Measurements from ENCODE around the gene PRKCD. TPM values are rescaled to one million over a fixed set of nuclear protein-coding genes. Genes with fewer than 3 reads are reported as not detected.

The PRKCD gene
- total and polyA plus RNA-seq, 12 donors = 10.7 to 156 (median 49.2) TPM

DNA sequence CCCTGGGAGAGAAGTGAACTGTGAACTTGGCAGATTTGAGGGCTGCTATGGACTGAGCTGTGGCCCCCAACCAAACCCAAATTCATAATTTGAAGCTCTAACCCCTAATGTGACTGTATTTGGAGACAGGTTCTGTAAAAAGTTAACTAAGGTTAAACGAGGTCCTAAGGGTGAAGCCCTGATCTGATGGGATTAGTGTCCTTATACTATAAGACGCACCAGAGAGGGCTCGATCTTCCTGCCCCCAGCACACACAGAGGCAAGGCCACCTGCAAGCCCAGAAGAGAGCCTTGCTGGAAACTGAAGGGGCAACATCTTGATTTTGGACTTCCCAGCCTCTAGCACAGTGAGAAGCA lies 60.8 kb downstream of the PRKCD start:
- WGBS, 4 donors = 86 to 93% (median 89%) methylated on average over 3 of the region's 3 CpGs
- no peak for TF ChIP-seq POLR2A (IDR thresholded peaks at IDR 0.05)
- TF ChIP-seq, protein P1, sequence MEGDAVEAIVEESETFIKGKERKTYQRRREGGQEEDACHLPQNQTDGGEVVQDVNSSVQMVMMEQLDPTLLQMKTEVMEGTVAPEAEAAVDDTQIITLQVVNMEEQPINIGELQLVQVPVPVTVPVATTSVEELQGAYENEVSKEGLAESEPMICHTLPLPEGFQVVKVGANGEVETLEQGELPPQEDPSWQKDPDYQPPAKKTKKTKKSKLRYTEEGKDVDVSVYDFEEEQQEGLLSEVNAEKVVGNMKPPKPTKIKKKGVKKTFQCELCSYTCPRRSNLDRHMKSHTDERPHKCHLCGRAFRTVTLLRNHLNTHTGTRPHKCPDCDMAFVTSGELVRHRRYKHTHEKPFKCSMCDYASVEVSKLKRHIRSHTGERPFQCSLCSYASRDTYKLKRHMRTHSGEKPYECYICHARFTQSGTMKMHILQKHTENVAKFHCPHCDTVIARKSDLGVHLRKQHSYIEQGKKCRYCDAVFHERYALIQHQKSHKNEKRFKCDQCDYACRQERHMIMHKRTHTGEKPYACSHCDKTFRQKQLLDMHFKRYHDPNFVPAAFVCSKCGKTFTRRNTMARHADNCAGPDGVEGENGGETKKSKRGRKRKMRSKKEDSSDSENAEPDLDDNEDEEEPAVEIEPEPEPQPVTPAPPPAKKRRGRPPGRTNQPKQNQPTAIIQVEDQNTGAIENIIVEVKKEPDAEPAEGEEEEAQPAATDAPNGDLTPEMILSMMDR (IDR thresholded peaks at IDR 0.05) = no peak
- no peak for DNase-seq
- intact Hi-C loops (cut with DNase I) = loop anchor here in 1 of 2 donors (10.0 kb wide), 1 partner anchor 493 kb away; no protein-coding TSS in a partner anchor
- H3K27me3 ChIP-seq = no peaks in the 10 kb centered on the region
- H3K36me3 ChIP-seq (replicated peaks in 1 of 2) = peaks cover 0 to 36% of the 10 kb centered on the region in 2 donors
- no peaks in the 10 kb centered on the region for H3K4me1 ChIP-seq (replicated peaks in 1 of 2)
- no peak overlapping the region for H3K4me3 ChIP-seq
- H3K9me3 ChIP-seq (replicated peaks in 1 of 3) = no peaks in the 10 kb centered on the region
- H3K27ac ChIP-seq = no peak overlapping the region

- intact Hi-C loops (cut with DNase I) = loop anchor here in 1 of 2 donors (10.0 kb wide), 1 partner anchor 492 kb away; no protein-coding TSS in a partner anchor
Measured at GRCh38 chr3:53222183-53222901, 61.3 kb downstream of the PRKCD start.

DNA sequence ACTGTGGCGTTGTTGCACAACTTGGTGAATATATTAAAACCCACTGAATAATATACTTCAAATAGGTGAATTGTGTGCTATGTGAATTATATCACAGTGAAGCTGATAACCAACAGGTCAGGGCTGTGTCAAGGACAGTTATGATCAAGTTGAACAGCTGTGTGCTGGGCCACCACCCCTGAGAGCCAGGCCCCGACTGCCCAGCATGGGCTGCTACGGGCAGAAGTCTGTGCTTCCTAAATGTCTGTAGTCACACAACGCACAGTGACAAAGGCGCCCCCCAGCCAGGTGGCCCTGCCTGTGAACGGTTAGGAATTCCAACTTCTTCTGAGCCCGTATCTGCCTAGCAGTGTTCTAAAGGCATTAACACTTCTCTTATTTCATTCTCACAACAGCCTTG lies 62.0 kb downstream of the PRKCD start:
- Histone ChIP-seq H3K27ac (no peak overlapping the region), H3K4me1 (replicated peaks in 1 of 2) (no peaks in the 10 kb centered on the region), H3K4me3 (no peak overlapping the region), H3K9me3 (replicated peaks in 1 of 3) (no peaks in the 10 kb centered on the region), H3K27me3 (no peaks in the 10 kb centered on the region), H3K36me3 (replicated peaks in 1 of 2) (peaks cover 0 to 48% of the 10 kb centered on the region in 2 donors)
- no peak for DNase-seq
- no peak for TF ChIP-seq POLR2A (IDR thresholded peaks at IDR 0.05)
- TF ChIP-seq, protein P1 (IDR thresholded peaks at IDR 0.05) = no peak
- intact Hi-C loops (cut with DNase I) = loop anchor here in 1 of 2 donors (10.0 kb wide), 1 partner anchor 492 kb away; no protein-coding TSS in a partner anchor
- WGBS, 4 donors = 66 to 79% (median 72%) methylated on average over 7 of the region's 7 CpGs

More at GRCh38 chr3:53222183-53222901, 61.3 kb downstream of the PRKCD start:
- no peaks in the 10 kb centered on the region for H3K27me3 ChIP-seq
- H3K4me1 ChIP-seq (replicated peaks in 1 of 2) = no peaks in the 10 kb centered on the region
- H3K36me3 ChIP-seq (replicated peaks in 1 of 2) = peaks cover 0 to 41% of the 10 kb centered on the region in 2 donors
- H3K9me3 ChIP-seq (replicated peaks in 1 of 3) = no peaks in the 10 kb centered on the region
- H3K27ac ChIP-seq = no peak overlapping the region
- no peak for DNase-seq
- TF ChIP-seq POLR2A (IDR thresholded peaks at IDR 0.05) = no peak
- TF ChIP-seq, protein P1 (IDR thresholded peaks at IDR 0.05) = no peak
- whole genome bisulfite sequencing, 4 donors = 86 to 91% (median 88%) methylated on average over 8 to 12 of the region's 12 CpGs
- no peak overlapping the region for H3K4me3 ChIP-seq

DNA sequence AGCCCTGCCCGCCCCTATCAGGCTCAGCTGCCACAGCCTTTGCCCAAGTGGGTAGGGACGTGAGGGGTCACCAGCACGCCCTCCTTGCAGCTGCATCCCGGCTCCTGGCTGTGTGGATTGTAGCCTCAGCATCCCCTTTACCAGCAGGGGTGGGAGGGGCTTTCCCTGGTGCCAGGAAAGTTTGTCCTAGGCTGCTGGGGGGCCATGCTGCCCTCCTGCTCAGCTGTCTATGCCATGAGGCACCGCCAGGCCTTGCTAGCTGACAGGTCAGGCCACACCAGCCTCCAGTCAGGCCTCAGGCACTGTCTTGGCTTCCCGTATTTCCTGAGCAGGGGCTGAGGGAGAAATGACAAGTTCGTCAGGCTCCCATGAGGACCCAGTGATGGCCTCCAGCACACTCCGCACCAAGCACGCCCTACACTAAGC lies 62.5 kb downstream of the PRKCD start:
- H3K27me3 ChIP-seq = no peaks in the 10 kb centered on the region
- 79 to 90% (median 84%) methylated on average over 2 to 9 of the region's 9 CpGs for WGBS, 4 donors
- intact Hi-C loops (cut with DNase I) = loop anchor here in 1 of 2 donors (10.0 kb wide), 1 partner anchor 491 kb away; no protein-coding TSS in a partner anchor
- no peaks in the 10 kb centered on the region for H3K9me3 ChIP-seq (replicated peaks in 1 of 3)
- H3K4me3 ChIP-seq = no peak overlapping the region
- H3K27ac ChIP-seq = peak overlapping the region in 2 of 5 donors; percentile 5 to 30
- H3K4me1 ChIP-seq (replicated peaks in 1 of 2) = no peaks in the 10 kb centered on the region
- TF ChIP-seq POLR2A (IDR thresholded peaks at IDR 0.05) = no peak
- H3K36me3 ChIP-seq (replicated peaks in 1 of 2) = peaks cover 0 to 53% of the 10 kb centered on the region in 2 donors
- DNase-seq = no peak
